RKO (cell line): Measurements from ENCODE around the gene NMT1.
A peak's percentile ranks its signal among the peaks of the same experiment; 100 is the strongest.

Experiments
- DNase-seq: peaks from one replicate; pipeline ENCODE4 v3.0.0-alpha.2; 2016; ENCODE audit warnings: low spot score

The NMT1 gene

GRCh38 chr17:45136846-45137560, 75.9 kb downstream of the NMT1 start:
- no peak for DNase-seq

- DNase-seq, result no peak
Measured at GRCh38 chr17:45137561-45138305, 76.6 kb downstream of the NMT1 start.

GRCh38 chr17:45138911-45139532, 77.9 kb downstream of the NMT1 start:
- DNase-seq, result no peak

DNA sequence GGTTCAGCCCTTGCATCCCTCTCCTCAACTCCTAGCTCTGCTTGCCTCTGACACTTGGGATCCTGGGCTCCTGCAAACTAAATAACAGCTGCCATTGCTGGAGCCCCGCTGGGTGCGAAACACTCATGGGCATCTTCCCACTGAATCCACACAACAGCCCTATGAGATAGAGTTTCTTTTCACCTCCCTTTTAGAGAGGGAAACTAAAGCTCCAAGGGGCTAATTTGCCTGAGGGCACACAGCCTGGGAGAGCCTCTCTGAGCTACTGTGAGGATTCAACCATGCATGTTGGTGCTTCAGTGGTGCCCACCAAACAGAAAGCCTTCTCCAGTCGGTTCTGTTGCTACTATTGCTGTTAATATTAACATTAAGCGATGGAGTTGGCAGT, 78.4 kb downstream of the NMT1 start:
- no peak for DNase-seq

DNA sequence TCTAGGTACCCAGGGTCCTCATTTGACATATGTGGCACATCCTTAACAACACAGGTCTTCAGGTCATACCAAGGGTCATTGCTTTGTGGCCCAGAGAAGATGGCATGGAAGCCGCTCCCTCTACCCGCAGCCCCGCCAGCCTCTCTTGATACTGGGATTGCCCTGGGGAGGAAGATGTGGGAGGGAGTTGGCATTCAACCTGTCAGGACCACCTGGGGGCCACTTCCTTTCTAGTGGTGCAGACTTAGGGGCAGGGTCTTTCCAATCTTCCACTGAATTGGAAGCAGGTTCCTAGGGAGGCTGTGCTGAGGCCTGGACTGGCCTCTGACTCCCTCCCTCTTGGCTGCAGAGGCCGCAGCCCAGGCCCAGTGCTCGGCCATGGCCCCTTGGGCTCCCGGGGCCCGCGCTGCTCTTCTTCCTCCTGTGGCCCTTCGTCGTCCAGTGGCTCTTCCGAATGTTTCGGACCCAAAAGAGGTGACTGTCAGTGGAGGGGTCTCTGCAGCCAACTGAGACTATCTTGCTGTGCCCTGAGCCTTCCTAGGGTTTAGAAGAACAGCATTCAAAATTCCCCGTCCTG, 82.1 kb downstream of the NMT1 start:
- DNase-seq, result no peak

DNA sequence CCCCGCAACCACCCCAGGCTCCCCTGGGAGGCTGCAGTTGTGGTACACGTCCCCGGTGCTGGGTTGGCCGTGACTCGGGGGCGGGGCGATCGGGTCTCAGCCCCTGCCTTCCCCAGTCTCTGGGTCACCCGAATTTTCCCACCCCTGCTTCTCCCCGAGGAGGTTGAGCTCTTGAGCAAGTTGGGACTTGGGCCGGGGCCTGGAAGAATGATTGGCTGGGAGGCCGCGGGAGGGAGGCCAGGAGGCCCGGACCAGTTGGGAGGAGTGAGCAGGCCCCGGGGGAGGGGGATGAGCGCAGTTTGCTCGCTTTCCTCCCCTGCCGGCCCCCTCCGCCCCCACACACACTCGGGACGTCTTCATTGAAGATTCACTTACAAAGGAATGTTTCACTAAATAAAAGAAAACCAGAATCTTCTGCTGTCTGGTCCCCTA, 82.7 kb downstream of the NMT1 start:
- no peak for DNase-seq

GRCh38 chr17:45144199-45145034, 83.3 kb downstream of the NMT1 start:
- DNase-seq, result no peak

DNA sequence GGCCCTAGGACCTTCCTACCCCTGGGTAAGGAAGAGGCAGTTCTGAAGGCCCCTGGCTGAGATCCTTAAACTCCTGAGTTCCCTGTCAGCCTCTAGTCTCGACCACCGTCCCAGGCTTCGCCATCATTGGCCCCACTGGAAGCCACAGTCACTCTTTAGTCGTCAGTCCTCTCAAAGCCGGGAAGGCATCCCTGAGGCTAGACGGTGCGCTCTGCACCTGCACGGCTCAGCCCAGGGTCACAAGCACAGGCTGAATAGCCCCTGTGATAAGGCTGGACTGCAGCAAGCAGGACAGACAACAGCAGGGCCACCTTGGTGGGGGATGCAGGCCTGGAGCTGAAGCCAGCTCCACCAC, 83.9 kb downstream of the NMT1 start:
- no peak for DNase-seq

DNA sequence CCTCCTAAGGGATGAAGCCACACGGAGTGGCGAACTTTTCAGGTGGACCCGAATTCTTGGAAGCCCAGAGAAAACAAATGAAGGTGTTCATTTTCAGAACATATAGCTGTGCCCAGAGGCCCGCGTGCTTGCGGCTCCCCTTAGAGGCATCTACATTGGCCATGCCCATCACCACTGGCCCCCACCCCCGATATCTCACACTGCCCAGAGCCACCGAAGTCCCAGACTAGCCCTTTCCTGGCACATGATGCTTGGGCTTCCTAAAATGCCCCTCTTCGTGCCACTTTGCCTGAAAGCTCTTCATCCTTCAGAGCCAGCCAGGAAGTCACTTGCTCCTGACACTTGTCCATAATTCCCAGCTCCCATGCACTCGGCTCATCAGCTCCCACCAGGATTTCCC, 85.0 kb downstream of the NMT1 start:
- DNase-seq, result no peak

DNA sequence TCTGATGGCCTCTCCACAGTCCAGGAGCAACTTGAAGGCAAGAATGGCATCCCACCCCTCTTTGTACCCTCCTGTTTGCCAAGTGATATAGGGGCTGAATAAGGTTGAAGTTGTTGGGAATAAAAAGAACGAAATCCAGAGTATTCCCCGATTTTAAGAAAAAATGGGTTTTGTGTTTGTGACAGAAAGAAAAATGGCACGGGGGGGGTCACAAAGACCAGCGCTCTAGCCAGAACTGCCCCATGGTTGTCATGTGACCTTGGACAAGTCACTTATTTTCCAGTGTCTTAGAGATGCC, 85.4 kb downstream of the NMT1 start:
- DNase-seq, result no peak

DNA sequence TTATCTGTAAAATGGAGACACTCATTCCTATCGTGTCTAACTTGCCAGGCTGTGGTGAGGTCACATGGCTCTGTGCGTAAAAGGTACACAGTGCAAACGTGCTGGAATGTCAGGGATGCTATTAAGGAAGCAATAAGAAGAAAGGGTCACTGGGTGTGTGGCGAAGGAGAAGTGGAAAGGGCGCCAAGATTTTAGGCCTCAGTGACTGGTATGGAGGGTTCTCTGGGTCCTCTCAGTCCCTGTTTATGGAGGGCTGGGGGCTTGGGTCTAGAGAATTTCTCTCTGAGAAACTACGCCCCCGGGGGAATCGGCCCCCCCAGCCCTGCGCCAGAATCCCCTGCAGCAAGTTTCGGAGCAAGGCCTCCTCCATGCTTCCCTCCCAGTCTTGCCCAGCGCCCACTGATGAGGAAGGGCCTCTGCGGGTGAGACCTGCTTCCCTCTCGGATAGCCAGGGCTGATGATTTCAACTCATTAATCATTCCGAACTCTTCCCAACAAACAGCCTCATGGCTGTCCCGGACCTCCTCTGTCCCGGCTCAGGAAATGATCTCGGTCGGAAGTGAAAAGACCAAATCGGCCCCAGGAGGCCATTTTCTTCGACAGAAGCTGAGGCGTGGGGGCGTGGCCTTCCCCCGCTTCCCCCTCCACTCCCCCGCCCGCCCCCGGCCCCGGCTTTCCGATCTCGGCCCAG, 85.9 kb downstream of the NMT1 start:
- peak; percentile 77 for DNase-seq

DNA sequence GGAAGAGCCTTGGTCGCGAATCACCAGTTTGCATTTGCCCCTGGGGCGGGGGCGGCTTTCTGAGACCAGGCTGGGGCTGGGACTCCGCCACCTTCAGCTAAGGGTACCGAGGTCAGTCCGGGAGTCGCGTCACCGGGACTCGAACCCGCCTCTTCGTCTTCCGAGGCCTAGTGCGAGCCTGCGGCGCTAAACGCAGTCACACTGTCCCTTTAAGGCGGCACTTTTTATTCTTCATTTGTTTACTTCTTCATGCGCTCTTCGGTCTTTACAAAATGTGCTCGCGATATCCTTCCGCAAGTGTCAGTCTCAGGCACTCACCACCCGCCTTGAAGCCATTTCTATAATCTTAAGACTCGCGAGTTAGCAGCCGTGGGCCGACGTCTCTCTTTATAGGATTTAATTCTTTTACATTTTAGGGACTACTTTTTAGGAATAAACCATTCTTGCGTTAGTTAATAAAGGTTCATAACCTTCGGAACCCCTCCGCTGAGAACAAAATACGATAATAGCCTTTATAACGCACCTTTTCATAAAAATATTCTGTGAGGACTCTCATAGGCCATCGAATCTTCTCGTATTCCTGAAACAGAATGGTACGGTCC, 86.6 kb downstream of the NMT1 start:
- DNase-seq, result peak; percentile 97

GRCh38 chr17:45148183-45149036, 87.3 kb downstream of the NMT1 start, which contains the start of gene HEXIM1:
Gene HEXIM1, plus strand, starts transcription at chr17:45148475. Its CDS starts 716 bp downstream, at chr17:45149191.
- peak; percentile 99 for DNase-seq

DNA sequence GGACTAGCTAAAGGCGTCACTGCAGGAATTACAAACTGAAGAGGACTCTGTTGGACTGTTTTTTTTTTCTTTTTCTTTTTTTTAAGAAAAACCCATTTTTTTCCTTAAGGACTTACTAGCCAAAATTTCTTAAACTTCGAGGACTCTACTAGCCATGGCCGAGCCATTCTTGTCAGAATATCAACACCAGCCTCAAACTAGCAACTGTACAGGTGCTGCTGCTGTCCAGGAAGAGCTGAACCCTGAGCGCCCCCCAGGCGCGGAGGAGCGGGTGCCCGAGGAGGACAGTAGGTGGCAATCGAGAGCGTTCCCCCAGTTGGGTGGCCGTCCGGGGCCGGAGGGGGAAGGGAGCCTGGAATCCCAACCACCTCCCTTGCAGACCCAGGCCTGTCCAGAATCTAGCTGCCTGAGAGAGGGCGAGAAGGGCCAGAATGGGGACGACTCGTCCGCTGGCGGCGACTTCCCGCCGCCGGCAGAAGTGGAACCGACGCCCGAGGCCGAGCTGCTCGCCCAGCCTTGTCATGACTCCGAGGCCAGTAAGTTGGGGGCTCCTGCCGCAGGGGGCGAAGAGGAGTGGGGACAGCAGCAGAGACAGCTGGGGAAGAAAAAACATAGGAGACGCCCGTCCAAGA, 88.0 kb downstream of the NMT1 start:
- peak; percentile 86 for DNase-seq

DNA sequence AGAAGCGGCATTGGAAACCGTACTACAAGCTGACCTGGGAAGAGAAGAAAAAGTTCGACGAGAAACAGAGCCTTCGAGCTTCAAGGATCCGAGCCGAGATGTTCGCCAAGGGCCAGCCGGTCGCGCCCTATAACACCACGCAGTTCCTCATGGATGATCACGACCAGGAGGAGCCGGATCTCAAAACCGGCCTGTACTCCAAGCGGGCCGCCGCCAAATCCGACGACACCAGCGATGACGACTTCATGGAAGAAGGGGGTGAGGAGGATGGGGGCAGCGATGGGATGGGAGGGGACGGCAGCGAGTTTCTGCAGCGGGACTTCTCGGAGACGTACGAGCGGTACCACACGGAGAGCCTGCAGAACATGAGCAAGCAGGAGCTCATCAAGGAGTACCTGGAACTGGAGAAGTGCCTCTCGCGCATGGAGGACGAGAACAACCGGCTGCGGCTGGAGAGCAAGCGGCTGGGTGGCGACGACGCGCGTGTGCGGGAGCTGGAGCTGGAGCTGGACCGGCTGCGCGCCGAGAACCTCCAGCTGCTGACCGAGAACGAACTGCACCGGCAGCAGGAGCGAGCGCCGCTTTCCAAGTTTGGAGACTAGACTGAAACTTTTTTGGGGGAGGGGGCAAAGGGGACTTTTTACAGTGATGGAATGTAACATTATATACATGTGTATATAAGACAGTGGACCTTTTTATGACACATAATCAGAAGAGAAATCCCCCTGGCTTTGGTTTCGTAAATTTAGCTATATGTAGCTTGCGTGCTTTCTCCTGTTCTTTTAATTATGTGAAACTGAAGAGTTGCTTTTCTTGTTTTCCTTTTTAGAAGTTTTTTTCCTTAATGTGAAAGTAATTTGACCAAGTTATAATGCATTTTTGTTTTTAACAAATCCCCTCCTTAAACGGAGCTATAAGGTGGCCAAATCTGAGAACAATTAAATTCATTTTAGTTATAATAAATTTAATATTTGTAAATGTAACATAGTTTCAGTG, 88.8 kb downstream of the NMT1 start:
- peak; percentile 76 for DNase-seq

GRCh38 chr17:45150911-45151809, 90.0 kb downstream of the NMT1 start:
- peak; percentile 48 for DNase-seq

DNA sequence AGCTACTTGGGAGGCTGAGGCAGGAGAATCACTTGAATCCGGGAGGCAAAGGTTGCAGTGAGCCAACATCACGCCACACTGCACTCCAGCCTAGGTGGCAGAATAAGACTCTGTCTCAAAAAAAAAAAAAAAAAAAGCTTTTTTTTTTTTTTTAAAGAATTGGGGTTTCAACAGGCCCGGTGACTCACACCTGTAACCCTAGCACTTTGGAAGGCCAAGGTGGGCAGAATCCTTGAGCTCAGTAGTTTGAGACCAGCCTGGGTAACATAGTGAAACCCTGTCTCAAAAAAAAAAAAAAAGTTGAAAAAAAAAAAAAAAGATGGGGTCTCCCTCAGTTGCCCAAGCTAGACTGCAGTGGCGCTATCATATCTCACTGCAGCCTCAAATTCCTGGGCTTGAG, 93.9 kb downstream of the NMT1 start:
- DNase-seq, result no peak
